Urinary bladder (tissue), 4 donors: ENCODE results near the gene OR6C2. TPM values are rescaled to one million over a fixed set of nuclear protein-coding genes. Genes with fewer than 3 reads are reported as not detected.

Experiments
- DNase-seq: peaks from one replicate; pipeline ENCODE4 v3.0.0-alpha.2; 2015; ENCODE audit errors: extremely low spot score
- H3K27ac ChIP-seq: one replicate; pipeline ENCODE4 v1.5.1; 2013; ENCODE audit warnings: low read depth, mild to moderate bottlenecking, moderate library complexity
- H3K36me3 ChIP-seq: one replicate; pipeline ENCODE4 v1.6.1; 2013; ENCODE audit warnings: mild to moderate bottlenecking, moderate library complexity; ENCODE audit not compliant: insufficient read depth
- H3K4me1 ChIP-seq: one replicate; pipeline ENCODE4 v1.6.1; 2013; ENCODE audit warnings: mild to moderate bottlenecking, moderate library complexity; ENCODE audit not compliant: insufficient read depth
- H3K4me3 ChIP-seq: one replicate; pipeline ENCODE4 v1.5.1; 2013; ENCODE audit warnings: low read depth, low read length
- WGBS: extraction: QIAGEN DNeasy Blood & Tissue Kit; methylation state at CpG from one replicate; pipeline ENCODE4 v1.1.7; 2013; 5-methylcytosine and 5-hydroxymethylcytosine counted together
- polyA plus RNA-seq: library from polyadenylated mRNA; stranded (reverse); fragments of 200-250 nt; gene quantifications from one replicate; pipeline ENCODE4 v1.2.3, GENCODE V29; 2013
- total RNA-seq: library from RNA; depleted of rRNA; stranded (reverse); fragments of >200 nt; gene quantifications from one replicate; pipeline ENCODE4 v1.2.3, GENCODE V29; 2014
- donor health status: healthy with polysubstance abuse.
- donor health status: healthy.

The OR6C2 gene
- total and polyA plus RNA-seq, 2 donors: 0.42 TPM; not detected in 1

DNA sequence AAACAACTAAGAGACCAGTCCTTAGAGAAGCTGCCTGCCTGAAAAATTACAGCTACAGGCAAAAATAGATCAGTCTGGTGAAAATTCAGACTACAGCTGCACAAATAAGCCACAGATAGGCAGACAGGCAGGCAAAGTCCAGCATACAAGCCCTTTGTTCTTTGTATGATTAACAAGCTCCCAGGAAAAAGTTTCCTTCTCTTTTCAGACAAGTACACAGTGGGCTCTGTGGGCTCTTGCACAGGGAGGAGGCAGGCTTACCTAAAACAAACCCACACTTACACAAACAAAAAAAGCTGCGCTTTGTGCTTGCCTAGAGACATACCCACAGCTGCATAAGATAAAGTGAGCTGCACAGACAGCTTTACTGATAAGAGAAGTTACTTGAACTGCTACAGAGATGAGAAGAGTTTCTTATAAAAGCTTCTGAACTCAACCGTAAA is 56.0 kb downstream of the OR6C2 start:
- Histone ChIP-seq H3K4me1 (no peaks in the 10 kb centered on the region), H3K36me3 (no peaks in the 10 kb centered on the region), H3K4me3 (no peak overlapping the region), H3K27ac (no peak overlapping the region)
- no peak for DNase-seq
- 7% methylated on average over 2 of the region's 2 CpGs for WGBS

GRCh38 chr12:55501601-55502000 is 57.7 kb downstream of the OR6C2 start:
- WGBS: 28% methylated on average over 2 of the region's 2 CpGs
- Histone ChIP-seq H3K4me3 (no peak overlapping the region), H3K27ac (no peak overlapping the region), H3K4me1 (no peaks in the 10 kb centered on the region), H3K36me3 (no peaks in the 10 kb centered on the region)
- DNase-seq: no peak

Other genes starting within 250 kb of the OR6C2 start
- not detected for gene OR10A7, start 223.1 kb upstream of the OR6C2 start, total RNA-seq
- gene OR10A7, start 223.1 kb upstream of the OR6C2 start, polyA plus RNA-seq: not detected
- not detected for gene OR6C74, start 199.5 kb upstream of the OR6C2 start, total RNA-seq
- gene OR6C74, start 199.5 kb upstream of the OR6C2 start, polyA plus RNA-seq: not detected
- not detected for gene OR6C6, start 147.5 kb upstream of the OR6C2 start, total RNA-seq
- not detected for gene OR6C6, start 147.5 kb upstream of the OR6C2 start, polyA plus RNA-seq
- gene OR6C1, start 129.7 kb upstream of the OR6C2 start, total RNA-seq: not detected
- gene OR6C1, start 129.7 kb upstream of the OR6C2 start, polyA plus RNA-seq: not detected
- gene OR6C3, start 113.3 kb upstream of the OR6C2 start, total RNA-seq: not detected
- gene OR6C3, start 113.3 kb upstream of the OR6C2 start, polyA plus RNA-seq: not detected
- not detected for gene OR6C75, start 81.1 kb upstream of the OR6C2 start, total RNA-seq
- not detected for gene OR6C75, start 81.1 kb upstream of the OR6C2 start, polyA plus RNA-seq
- gene OR6C65, start 43.5 kb upstream of the OR6C2 start, total RNA-seq: not detected
- not detected for gene OR6C65, start 43.5 kb upstream of the OR6C2 start, polyA plus RNA-seq
- not detected for gene OR6C76, start 17.8 kb upstream of the OR6C2 start, total RNA-seq
- not detected for gene OR6C76, start 17.8 kb upstream of the OR6C2 start, polyA plus RNA-seq
- not detected for gene OR6C70, start 26.1 kb downstream of the OR6C2 start, total RNA-seq
- not detected for gene OR6C70, start 26.1 kb downstream of the OR6C2 start, polyA plus RNA-seq
- not detected for gene OR6C68, start 48.3 kb downstream of the OR6C2 start, total RNA-seq
- not detected for gene OR6C68, start 48.3 kb downstream of the OR6C2 start, polyA plus RNA-seq
- gene OR6C4, start 105.5 kb downstream of the OR6C2 start, total RNA-seq: not detected
- not detected for gene OR6C4, start 105.5 kb downstream of the OR6C2 start, polyA plus RNA-seq
- gene OR2AP1, start 128.4 kb downstream of the OR6C2 start, total RNA-seq: not detected
- not detected for gene OR2AP1, start 128.4 kb downstream of the OR6C2 start, polyA plus RNA-seq
- not detected for gene OR10P1, start 192.8 kb downstream of the OR6C2 start, total RNA-seq
- gene OR10P1, start 192.8 kb downstream of the OR6C2 start, polyA plus RNA-seq: not detected